K562 (cell line): ENCODE data around the gene AFAP1. TPM values are rescaled to one million over a fixed set of nuclear protein-coding genes. Genes with fewer than 3 reads are reported as not detected.

Source experiments
- BHLHE40 ChIP-seq: IDR thresholded peaks from 2 replicates; pipeline ENCODE4 v1.6.1; 2011; ENCODE audit warnings: low read length, improper control_type of control experiment
- C11orf30 ChIP-seq: fragments of 450-650 bp; IDR thresholded peaks from 2 replicates; pipeline ENCODE4 v1.6.1; 2016; ENCODE audit warnings: low read depth, mild to moderate bottlenecking
- CREM ChIP-seq: IDR thresholded peaks from 2 replicates; pipeline ENCODE4 v1.6.1; 2014; ENCODE audit warnings: antibody characterized with exemption, low read depth
- ELF1 ChIP-seq: fragments of 200-800 bp; sonication (Bioruptor generic); IDR thresholded peaks from 2 replicates; pipeline ENCODE4 v1.6.1; 2016; ENCODE audit warnings: missing genetic modification characterization, missing compliant biosample characterization
- ELK1 ChIP-seq: sonication (generic); formaldehyde crosslinking; IDR thresholded peaks from 2 replicates; pipeline ENCODE4 v1.8.1; 2022; ENCODE audit warnings: missing genetic modification reagents
- FUS ChIP-seq: fragments of 200-400 bp; formaldehyde crosslinking; optimal IDR thresholded peaks from 2 replicates; pipeline ENCODE3; 2017; ENCODE audit warnings: low read depth, low read length
- HNRNPK ChIP-seq: fragments of 200-400 bp; formaldehyde crosslinking; IDR thresholded peaks from one replicate; pipeline ENCODE4 v1.6.1; 2018; ENCODE audit warnings: mild to moderate bottlenecking, low read depth, low read length; ENCODE audit not compliant: poor library complexity, severe bottlenecking
- IFI16 ChIP-seq: fragments of 250-450 bp; sonication (Bioruptor Pico); IDR thresholded peaks from 2 replicates; pipeline ENCODE4 v2.1.2; 2022; ENCODE audit warnings: mild to moderate bottlenecking, inconsistent platforms
- ILK ChIP-seq: fragments of 450-650 bp; IDR thresholded peaks from 2 replicates; pipeline ENCODE4 v1.6.1; 2016; ENCODE audit warnings: missing genetic modification characterization, low read depth, mild to moderate bottlenecking, missing compliant biosample characterization, moderate library complexity, borderline replicate concordance
- IRF1 ChIP-seq: sonication (generic); formaldehyde crosslinking; IDR thresholded peaks from 2 replicates; pipeline ENCODE4 v1.8.0; 2022; ENCODE audit warnings: missing genetic modification reagents, mild to moderate bottlenecking, borderline replicate concordance
- KLF1 ChIP-seq: fragments of 450-650 bp; IDR thresholded peaks from 2 replicates; pipeline ENCODE4 v1.6.1; 2016; ENCODE audit warnings: missing genetic modification characterization, missing compliant biosample characterization
- NR3C1 ChIP-seq: sonication (generic); formaldehyde crosslinking; IDR thresholded peaks from 2 replicates; pipeline ENCODE4 v1.8.1; 2022; ENCODE audit warnings: missing genetic modification reagents
- NRF1 ChIP-seq, 2 experiments: fragments of 450-650 bp; IDR thresholded peaks in 1 of 2; conservative IDR thresholded peaks in 1 of 2; 2 replicates each; pipeline ENCODE4 v1.6.1; 2014; ENCODE audit warnings: mild to moderate bottlenecking in 2 of 2
- PHF8 ChIP-seq: fragments of 200-600 bp; sonication (generic); IDR thresholded peaks from 2 replicates; pipeline ENCODE4 v1.6.1; 2012; ENCODE audit warnings: mixed run types, mild to moderate bottlenecking, inconsistent platforms, low read length, moderate library complexity, borderline replicate concordance
- POLR3G ChIP-seq: IDR thresholded peaks from 2 replicates; pipeline ENCODE4 v1.6.1; 2011; ENCODE audit not compliant: insufficient read length, insufficient replicate concordance; ENCODE audit errors: extremely low read depth
- PPARD ChIP-seq: fragments of 250-450 bp; sonication (Bioruptor Pico); IDR thresholded peaks from 2 replicates; pipeline ENCODE4 v1.8.0; 2022; ENCODE audit warnings: inconsistent platforms, mild to moderate bottlenecking, moderate library complexity
- RBM25 ChIP-seq: fragments of 200-400 bp; formaldehyde crosslinking; IDR thresholded peaks from 2 replicates; pipeline ENCODE4 v1.6.1; 2018; ENCODE audit warnings: low read length, low read depth, moderate library complexity; ENCODE audit not compliant: severe bottlenecking
- SOX6 ChIP-seq: fragments of 450-650 bp; IDR thresholded peaks from 2 replicates; pipeline ENCODE4 v1.6.1; 2014; ENCODE audit warnings: mild to moderate bottlenecking
- TCF7L2 ChIP-seq: fragments of 150-350 bp; IDR thresholded peaks from 2 replicates; pipeline ENCODE4 v1.6.1; 2016; ENCODE audit warnings: low read depth, mild to moderate bottlenecking, low read length, moderate library complexity
- TFAP4 ChIP-seq: sonication (generic); formaldehyde crosslinking; IDR thresholded peaks from 2 replicates; pipeline ENCODE4 v1.8.0; 2022; ENCODE audit warnings: missing genetic modification reagents, mild to moderate bottlenecking, moderate library complexity, borderline replicate concordance
- TGIF2 ChIP-seq: sonication (generic); formaldehyde crosslinking; IDR thresholded peaks from 2 replicates; pipeline ENCODE4 v1.8.1; 2022; ENCODE audit warnings: mild to moderate bottlenecking, missing genetic modification reagents, moderate library complexity
- ZBTB9 ChIP-seq: fragments of 450-650 bp; formaldehyde crosslinking; IDR thresholded peaks from 2 replicates; pipeline ENCODE4 v1.4.0; 2020; ENCODE audit warnings: mild to moderate bottlenecking, moderate library complexity
- ZEB2 ChIP-seq: fragments of 450-650 bp; IDR thresholded peaks from 2 replicates; pipeline ENCODE4 v1.6.1; 2016
- ZFPM2 ChIP-seq: fragments of 250-450 bp; sonication (Bioruptor Pico); IDR thresholded peaks from 2 replicates; pipeline ENCODE4 v1.5.1; 2022; ENCODE audit warnings: mild to moderate bottlenecking
- ZNF79 ChIP-seq: fragments of 250-450 bp; sonication (Bioruptor Pico); IDR thresholded peaks from 2 replicates; pipeline ENCODE4 v1.4.0; 2020; ENCODE audit warnings: low read depth, mild to moderate bottlenecking, moderate library complexity
- ZNF830 ChIP-seq: fragments of 250-450 bp; sonication (Bioruptor Pico); IDR thresholded peaks from 2 replicates; pipeline ENCODE4 v1.5.0; 2021; ENCODE audit warnings: mild to moderate bottlenecking
- ZSCAN32 ChIP-seq: fragments of 450-650 bp; formaldehyde crosslinking; IDR thresholded peaks from 2 replicates; pipeline ENCODE4 v1.4.0; 2020; ENCODE audit warnings: mild to moderate bottlenecking, moderate library complexity
- ZZZ3 ChIP-seq: fragments of 450-650 bp; IDR thresholded peaks from 2 replicates; pipeline ENCODE4 v1.6.1; 2016; ENCODE audit warnings: antibody characterized with exemption, mild to moderate bottlenecking, moderate library complexity
- polyA plus RNA-seq, 8 experiments: library from polyadenylated mRNA; depleted of rRNA in 4 of 8; stranded (reverse) in 5 of 8; unstranded in 3 of 8; fragments of >200 nt; fragmentation: Nextera tagmentation in 2 of 8; fragmentation: Illumina TruSeq in 1 of 8; extraction: Ambion mirVana in 2 of 8; extraction: Trizol in 1 of 8; gene quantifications; 2 replicates each; pipeline versions ENCODE4 v1.2.1 to v1.2.3, GENCODE V29; 2011 to 2014; ENCODE audit warnings: inconsistent platforms in 1 of 8, missing spikeins in 1 of 8
- total RNA-seq, 7 experiments: library from RNA; depleted of rRNA in 6 of 7; stranded (reverse); fragments of >200 nt in 6 of 7; fragmentation: Illumina TruSeq in 2 of 7; extraction: Trizol in 2 of 7; gene quantifications; 2 replicates each; pipeline versions ENCODE4 v1.2.1 to v1.2.3, GENCODE V29; 2011 to 2021; ENCODE audit warnings: low replicate concordance in 1 of 7

The AFAP1 gene
- total and polyA plus RNA-seq, 9 of the 15 experiments (the other 6 are each of a cell fraction or from before 2014, with no cell fraction given), result 0.07 to 0.42 (median 0.12) TPM; not detected in 1

GRCh38 chr4:7831330-7831729, 108.3 kb downstream of the AFAP1 start (continued):
- TF ChIP-seq ZEB2 (no peak), CREM (peak; percentile 37; the same call in 1 of the 2 replicates), ZNF830 (CRISPR knock-in tag) (no peak), BHLHE40 (no peak), C11orf30 (no peak), ELK1 (CRISPR knock-in tag) (no peak), ZNF79 (CRISPR knock-in tag) (no peak), PPARD (CRISPR knock-in tag) (no peak), ZFPM2 (CRISPR knock-in tag) (no peak), RBM25 (no peak), ILK (tag) (no peak), NR3C1 (no peak), POLR3G (no peak), ZZZ3 (no peak), ZSCAN32 (no peak), PHF8 (no peak), NRF1 (conservative IDR thresholded peaks at IDR 0.05 in 1 of 2, IDR thresholded peaks at IDR 0.05 in 1 of 2) (no peak), HNRNPK (no peak), ZBTB9 (CRISPR knock-in tag) (no peak), FUS (no peak), TCF7L2 (no peak), IRF1 (no peak; the same call in 1 of the 2 replicates), KLF1 (no peak), TFAP4 (CRISPR knock-in tag) (0 out of 2 replicates have a peak, but pooled peaks have one; percentile 14), ELF1 (tag) (no peak), TGIF2 (CRISPR knock-in tag) (no peak), IFI16 (CRISPR knock-in tag) (no peak), SOX6 (peak; percentile 32; the same call in 1 of the 2 replicates)
